Liver (tissue), 2 donors: ENCODE data around the gene IBA57.

Experiments used
- REST ChIP-seq: IDR thresholded peaks from 2 replicates; pipeline ENCODE4 v1.6.1; 2016; ENCODE audit warnings: antibody characterized with exemption, mild to moderate bottlenecking
- TF ChIP-seq, protein P1 (sequence below): fragments of 150-350 bp; IDR thresholded peaks from 2 replicates; pipeline ENCODE4 v1.5.1; 2017; ENCODE audit warnings: improper control_type of control experiment, low read depth, low read length; ENCODE audit not compliant: missing input control
- donor health status: healthy.

DNA sequence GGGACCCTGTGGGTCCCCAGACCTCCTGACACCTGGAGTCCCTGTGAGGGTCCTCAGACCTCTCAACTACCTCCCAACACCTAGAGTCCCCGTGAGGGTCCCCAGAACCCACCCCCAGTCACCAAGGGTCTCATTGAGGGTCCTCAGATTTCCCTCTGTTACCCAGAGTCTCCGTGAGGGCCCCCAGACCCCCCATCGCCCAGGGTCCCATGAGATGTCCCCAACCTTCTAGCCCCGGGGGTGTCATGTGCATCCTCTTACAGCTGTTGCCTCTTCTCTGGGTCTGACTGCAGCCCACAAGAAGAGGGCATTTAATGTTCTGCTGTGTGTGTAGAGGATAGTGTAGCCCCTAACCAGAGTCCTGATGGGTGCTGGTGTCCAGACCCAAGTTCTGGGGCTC, 17.8 kb upstream of the IBA57 start:
- no peak for TF ChIP-seq REST
- TF ChIP-seq, protein P1, sequence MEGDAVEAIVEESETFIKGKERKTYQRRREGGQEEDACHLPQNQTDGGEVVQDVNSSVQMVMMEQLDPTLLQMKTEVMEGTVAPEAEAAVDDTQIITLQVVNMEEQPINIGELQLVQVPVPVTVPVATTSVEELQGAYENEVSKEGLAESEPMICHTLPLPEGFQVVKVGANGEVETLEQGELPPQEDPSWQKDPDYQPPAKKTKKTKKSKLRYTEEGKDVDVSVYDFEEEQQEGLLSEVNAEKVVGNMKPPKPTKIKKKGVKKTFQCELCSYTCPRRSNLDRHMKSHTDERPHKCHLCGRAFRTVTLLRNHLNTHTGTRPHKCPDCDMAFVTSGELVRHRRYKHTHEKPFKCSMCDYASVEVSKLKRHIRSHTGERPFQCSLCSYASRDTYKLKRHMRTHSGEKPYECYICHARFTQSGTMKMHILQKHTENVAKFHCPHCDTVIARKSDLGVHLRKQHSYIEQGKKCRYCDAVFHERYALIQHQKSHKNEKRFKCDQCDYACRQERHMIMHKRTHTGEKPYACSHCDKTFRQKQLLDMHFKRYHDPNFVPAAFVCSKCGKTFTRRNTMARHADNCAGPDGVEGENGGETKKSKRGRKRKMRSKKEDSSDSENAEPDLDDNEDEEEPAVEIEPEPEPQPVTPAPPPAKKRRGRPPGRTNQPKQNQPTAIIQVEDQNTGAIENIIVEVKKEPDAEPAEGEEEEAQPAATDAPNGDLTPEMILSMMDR = no peak
